ENCODE results near the gene DERA.
A peak's percentile ranks its signal among the peaks of the same experiment; 100 is the strongest.

Gene DERA

GRCh38 chr12:15883536-15883935, 27.6 kb upstream of the DERA start:
- no peak for TF ChIP-seq CTCF (IDR thresholded peaks at IDR 0.05; ENCODE audit: low read depth, low read length)
- peaks cover 10% of the 10 kb centered on the region for H3K36me3 ChIP-seq

GRCh38 chr12:15886372-15887042, 24.6 kb upstream of the DERA start:
- Histone ChIP-seq H3K4me1 (peaks cover 3% of the 10 kb centered on the region; the same call in 1 of the 2 replicates), H3K9me3 (no peaks in the 10 kb centered on the region), H3K36me3 (peaks cover 33% of the 10 kb centered on the region), H3K4me3 (ENCODE audit: low read depth, low read length) (no peak overlapping the region), H3K27me3 (no peaks in the 10 kb centered on the region)
- TF ChIP-seq CTCF (IDR thresholded peaks at IDR 0.05; ENCODE audit: low read depth, low read length) = no peak
- no peak for DNase-seq

More at GRCh38 chr12:15883536-15883935, 27.6 kb upstream of the DERA start:
- no peak for DNase-seq
- H3K4me1 ChIP-seq = peaks cover 7% of the 10 kb centered on the region
- peak overlapping the region; percentile 76 for H3K4me3 ChIP-seq (ENCODE audit: low read depth, low read length)
- no peaks in the 10 kb centered on the region for H3K27me3 ChIP-seq
- no peaks in the 10 kb centered on the region for H3K9me3 ChIP-seq

DNA sequence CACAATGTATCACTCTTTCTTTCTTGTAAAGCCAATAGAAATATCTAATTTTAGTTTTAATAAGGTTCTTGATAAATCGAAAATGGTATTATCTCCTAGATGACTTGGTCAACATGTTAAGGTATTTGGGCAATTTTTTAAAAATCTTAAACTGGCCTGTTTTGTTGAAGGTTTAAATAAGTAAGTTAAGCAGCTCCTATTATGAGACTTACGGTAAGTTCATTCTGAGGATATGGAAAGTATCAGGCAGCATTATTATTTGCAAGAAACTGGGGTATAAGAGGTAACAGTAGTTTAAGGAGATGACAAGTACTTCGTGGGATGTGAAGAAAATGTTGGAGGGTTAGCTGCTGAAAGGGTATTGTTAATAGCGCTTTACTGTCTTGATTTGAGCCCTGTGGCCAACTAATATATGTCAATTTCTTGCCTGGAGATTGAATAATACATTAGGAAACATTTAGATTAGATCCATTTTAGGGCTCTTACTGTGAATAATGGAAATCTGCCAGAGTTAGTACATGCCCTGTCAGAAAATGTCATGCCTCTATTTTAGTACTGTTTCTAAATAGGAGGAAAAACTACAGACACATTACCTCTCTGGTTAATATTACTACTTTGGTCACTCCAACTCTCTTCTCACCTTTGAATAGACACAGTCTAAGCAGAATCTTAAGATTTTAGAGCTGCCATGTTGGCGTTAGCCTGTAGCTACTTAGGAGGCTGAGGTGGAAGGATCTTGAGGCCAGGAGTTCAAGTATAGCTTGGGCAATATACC, 23.9 kb upstream of the DERA start:
- no peak for DNase-seq
- Histone ChIP-seq H3K27me3 (no peaks in the 10 kb centered on the region), H3K4me3 (ENCODE audit: low read depth, low read length) (no peak overlapping the region), H3K4me1 (peaks cover 3% of the 10 kb centered on the region; the same call in 1 of the 2 replicates), H3K36me3 (peaks cover 37% of the 10 kb centered on the region), H3K9me3 (no peaks in the 10 kb centered on the region)
- TF ChIP-seq CTCF (IDR thresholded peaks at IDR 0.05; ENCODE audit: low read depth, low read length) = no peak

GRCh38 chr12:15892645-15893259, 18.4 kb upstream of the DERA start:
- Histone ChIP-seq H3K27me3 (no peaks in the 10 kb centered on the region), H3K4me3 (ENCODE audit: low read depth, low read length) (no peak overlapping the region), H3K9me3 (no peaks in the 10 kb centered on the region), H3K36me3 (peaks cover 68% of the 10 kb centered on the region), H3K4me1 (no peaks in the 10 kb centered on the region)
- TF ChIP-seq CTCF (IDR thresholded peaks at IDR 0.05; ENCODE audit: low read depth, low read length) = 0 out of 2 replicates have a peak, but pooled peaks have one; percentile 7
- DNase-seq = no peak

DNA sequence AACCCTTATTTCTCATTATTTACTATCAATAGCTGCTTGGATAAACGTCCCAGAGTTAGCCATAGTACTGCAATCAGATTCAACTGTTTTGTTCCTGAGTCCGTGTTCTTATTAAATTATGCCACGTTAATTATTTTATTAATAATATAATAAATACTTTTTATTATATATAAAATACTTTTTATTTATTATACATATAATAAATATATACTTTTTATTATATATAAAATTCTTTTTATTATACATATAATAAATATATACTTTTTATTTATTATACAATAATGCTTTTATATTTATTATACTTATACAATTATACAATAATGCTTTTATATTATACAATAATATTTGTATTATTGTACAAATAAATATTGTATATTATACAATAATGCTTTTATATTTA, 17.9 kb upstream of the DERA start:
- TF ChIP-seq CTCF (IDR thresholded peaks at IDR 0.05; ENCODE audit: low read depth, low read length) = no peak
- Histone ChIP-seq H3K36me3 (peaks cover 71% of the 10 kb centered on the region), H3K4me3 (ENCODE audit: low read depth, low read length) (no peak overlapping the region), H3K27me3 (no peaks in the 10 kb centered on the region), H3K9me3 (no peaks in the 10 kb centered on the region), H3K4me1 (no peaks in the 10 kb centered on the region)
- DNase-seq = no peak

Data from BE2C (cell line).